GM19351 (cell line): ENCODE data around the gene SMIM14.
"Not testable (repeated sequence)": the region's sequence is repeated elsewhere in the genome, so short reads cannot be mapped to it uniquely, and the experiment has no call there.

Source experiments
- ATAC-seq: cut with Tn5 transposase; IDR thresholded peaks from one replicate; pipeline ENCODE4 v1.9.1; 2021; ENCODE audit warnings: mild to moderate bottlenecking, moderate library complexity; ENCODE audit not compliant: unreplicated experiment

SMIM14 gene

GRCh38 chr4:39638354-39639239 lies at the start of gene SMIM14:
SMIM14 (minus strand) TSS chr4:39638865; CDS start chr4:39605145, 33,720 bp downstream.
- ATAC-seq, result peak; percentile 68

- ATAC-seq, result no peak
Measured at GRCh38 chr4:39687014-39687413, 48.3 kb upstream of the SMIM14 start.

- ATAC-seq, result no peak
Measured at GRCh38 chr4:39685990-39686389, 47.3 kb upstream of the SMIM14 start.

GRCh38 chr4:39682138-39682537 lies 43.5 kb upstream of the SMIM14 start:
- ATAC-seq, result peak; percentile 89

- not testable (repeated sequence) for ATAC-seq
Measured at GRCh38 chr4:39681003-39681402, 42.3 kb upstream of the SMIM14 start.

- ATAC-seq, result not testable (repeated sequence)
Measured at GRCh38 chr4:39675681-39676080, 37.0 kb upstream of the SMIM14 start.

- ATAC-seq, result not testable (repeated sequence)
Measured at GRCh38 chr4:39670296-39670695, 31.6 kb upstream of the SMIM14 start.

- ATAC-seq, result no peak
Measured at GRCh38 chr4:39668887-39669286, 30.2 kb upstream of the SMIM14 start.

- no peak for ATAC-seq
Measured at GRCh38 chr4:39667706-39668105, 29.0 kb upstream of the SMIM14 start.

GRCh38 chr4:39664828-39665731 lies 26.4 kb upstream of the SMIM14 start:
- ATAC-seq, result no peak

GRCh38 chr4:39662683-39663082 lies 24.0 kb upstream of the SMIM14 start:
- ATAC-seq, result no peak

- ATAC-seq, result no peak
Measured at GRCh38 chr4:39660757-39661156, 22.1 kb upstream of the SMIM14 start.

- no peak for ATAC-seq
Measured at GRCh38 chr4:39660045-39660444, 21.4 kb upstream of the SMIM14 start.

GRCh38 chr4:39658756-39659155 lies 20.1 kb upstream of the SMIM14 start:
- no peak for ATAC-seq

- peak; percentile 76 for ATAC-seq
Measured at GRCh38 chr4:39657465-39657864, 18.8 kb upstream of the SMIM14 start.

GRCh38 chr4:39656638-39657037 lies 18.0 kb upstream of the SMIM14 start:
- not testable (repeated sequence) for ATAC-seq

- ATAC-seq, result no peak
Measured at GRCh38 chr4:39655876-39656275, 17.2 kb upstream of the SMIM14 start.

GRCh38 chr4:39655211-39655610 lies 16.5 kb upstream of the SMIM14 start:
- ATAC-seq, result no peak

GRCh38 chr4:39651586-39651985 lies 12.9 kb upstream of the SMIM14 start:
- not testable (repeated sequence) for ATAC-seq

- no peak for ATAC-seq
Measured at GRCh38 chr4:39649639-39650265, 11.1 kb upstream of the SMIM14 start.
